ENCODE measurements around the gene CLDN12.

Gene CLDN12

GRCh38 chr7:90403174-90404113 lies at the start of gene CLDN12:
Gene CLDN12, plus strand, starts transcription at chr7:90403461. Its CDS starts 9,216 bp downstream, at chr7:90412677.
- peak; percentile 93 to 97 for DNase-seq

- no peak for DNase-seq
Observed at GRCh38 chr7:90383422-90383821, 19.8 kb upstream of the CLDN12 start.

GRCh38 chr7:90383861-90384260 lies 19.4 kb upstream of the CLDN12 start:
- no peak for DNase-seq

- DNase-seq = no peak
Observed at GRCh38 chr7:90384433-90384832, 18.8 kb upstream of the CLDN12 start.

- no peak for DNase-seq
Observed at GRCh38 chr7:90387470-90388240, 15.6 kb upstream of the CLDN12 start.

GRCh38 chr7:90390926-90391325 lies 12.3 kb upstream of the CLDN12 start:
- DNase-seq = no peak

- no peak for DNase-seq
Observed at GRCh38 chr7:90391488-90391887, 11.8 kb upstream of the CLDN12 start.

GRCh38 chr7:90396420-90396819 lies 6.8 kb upstream of the CLDN12 start:
- no peak for DNase-seq

- no peak for DNase-seq
Observed at GRCh38 chr7:90401989-90402388, 1.3 kb upstream of the CLDN12 start.

GRCh38 chr7:90402785-90403173 lies 482 bp upstream of the CLDN12 start:
- no peak for DNase-seq

GRCh38 chr7:90404777-90405176 lies 1.5 kb downstream of the CLDN12 start:
- DNase-seq = no peak

- DNase-seq = no peak
Observed at GRCh38 chr7:90407484-90407821, 4.2 kb downstream of the CLDN12 start.

- DNase-seq = no peak
Observed at GRCh38 chr7:90408142-90408541, 4.9 kb downstream of the CLDN12 start.

GRCh38 chr7:90409667-90410066 lies 6.4 kb downstream of the CLDN12 start:
- DNase-seq = peak; percentile 15 to 22

GRCh38 chr7:90411510-90411909 lies 8.2 kb downstream of the CLDN12 start:
- DNase-seq = no peak

GRCh38 chr7:90412458-90413184 lies 9.4 kb downstream of the CLDN12 start:
- peak; percentile 23 to 72 for DNase-seq

- no peak for DNase-seq
Observed at GRCh38 chr7:90413185-90413528, 9.9 kb downstream of the CLDN12 start.

- DNase-seq = no peak
Observed at GRCh38 chr7:90421651-90422050, 18.4 kb downstream of the CLDN12 start.

GRCh38 chr7:90424720-90425119 lies 21.5 kb downstream of the CLDN12 start:
- DNase-seq = no peak

GRCh38 chr7:90425376-90425775 lies 22.1 kb downstream of the CLDN12 start:
- no peak for DNase-seq

- no peak for DNase-seq
Observed at GRCh38 chr7:90430614-90431460, 27.6 kb downstream of the CLDN12 start.

GRCh38 chr7:90432752-90433151 lies 29.5 kb downstream of the CLDN12 start:
- DNase-seq = no peak

GRCh38 chr7:90433221-90433620 lies 30.0 kb downstream of the CLDN12 start:
- DNase-seq = no peak
